HG02973 (cell line): ENCODE measurements around the gene CHRD.

Experiments used
- ATAC-seq: cut with Tn5 transposase; IDR thresholded peaks from one replicate; pipeline ENCODE4 v1.9.1; 2021; ENCODE audit warnings: moderate library complexity; ENCODE audit not compliant: unreplicated experiment

The CHRD gene

GRCh38 chr3:184381261-184382224, 1.7 kb downstream of the CHRD start:
- ATAC-seq: no peak

GRCh38 chr3:184382326-184383032, 2.6 kb downstream of the CHRD start:
- ATAC-seq: no peak

- no peak for ATAC-seq
Measured at GRCh38 chr3:184383033-184383740, 3.3 kb downstream of the CHRD start.

GRCh38 chr3:184384342-184384741, 4.5 kb downstream of the CHRD start:
- no peak for ATAC-seq

DNA sequence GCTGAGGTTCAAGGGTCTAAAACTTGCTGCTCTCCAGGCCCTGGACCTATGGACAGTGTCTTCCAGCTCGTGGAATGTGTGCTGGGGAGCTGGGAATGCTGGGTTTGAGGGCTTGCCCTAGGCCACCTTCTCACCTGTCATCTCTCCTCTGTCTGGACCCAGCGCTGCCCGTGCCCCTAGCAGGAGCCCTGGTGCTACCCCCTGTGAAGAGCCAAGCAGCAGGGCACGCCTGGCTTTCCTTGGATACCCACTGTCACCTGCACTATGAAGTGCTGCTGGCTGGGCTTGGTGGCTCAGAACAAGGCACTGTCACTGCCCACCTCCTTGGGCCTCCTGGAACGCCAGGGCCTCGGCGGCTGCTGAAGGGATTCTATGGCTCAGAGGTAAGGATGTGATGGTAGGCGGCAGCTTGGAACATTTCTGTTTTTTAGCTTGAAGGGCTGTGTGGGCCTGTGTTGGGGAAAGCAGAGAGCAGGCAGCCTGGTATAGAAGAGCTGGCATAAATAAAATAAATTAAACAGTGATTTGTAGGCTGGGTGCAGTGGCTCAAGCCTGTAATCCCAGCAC, 5.1 kb downstream of the CHRD start:
- no peak for ATAC-seq

DNA sequence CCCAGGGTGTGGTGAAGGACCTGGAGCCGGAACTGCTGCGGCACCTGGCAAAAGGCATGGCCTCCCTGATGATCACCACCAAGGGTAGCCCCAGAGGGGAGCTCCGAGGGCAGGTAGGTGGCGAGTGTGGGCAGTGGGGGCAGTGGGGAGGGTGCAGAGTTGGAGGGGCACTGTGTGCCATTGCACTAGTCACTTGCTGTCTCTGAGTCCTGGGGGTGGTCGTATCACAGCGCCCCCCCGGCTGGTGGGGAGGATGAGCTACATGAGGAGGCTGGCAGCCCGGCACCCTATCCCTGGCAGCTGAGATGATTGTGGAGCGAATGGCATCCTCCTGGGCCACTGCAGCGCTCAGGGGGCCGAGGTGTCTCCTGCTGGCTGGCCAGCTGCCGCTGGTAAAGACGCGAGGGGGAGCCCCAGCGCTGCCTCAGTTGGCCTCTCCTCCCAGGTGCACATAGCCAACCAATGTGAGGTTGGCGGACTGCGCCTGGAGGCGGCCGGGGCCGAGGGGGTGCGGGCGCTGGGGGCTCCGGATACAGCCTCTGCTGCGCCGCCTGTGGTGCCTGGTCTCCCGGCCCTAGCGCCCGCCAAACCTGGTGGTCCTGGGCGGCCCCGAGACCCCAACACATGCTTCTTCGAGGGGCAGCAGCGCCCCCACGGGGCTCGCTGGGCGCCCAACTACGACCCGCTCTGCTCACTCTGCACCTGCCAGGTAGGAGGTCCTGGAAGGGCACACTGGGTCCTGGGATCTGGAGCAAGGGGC, 6.4 kb downstream of the CHRD start:
- no peak for ATAC-seq

GRCh38 chr3:184387174-184387714, 7.4 kb downstream of the CHRD start:
- no peak for ATAC-seq

DNA sequence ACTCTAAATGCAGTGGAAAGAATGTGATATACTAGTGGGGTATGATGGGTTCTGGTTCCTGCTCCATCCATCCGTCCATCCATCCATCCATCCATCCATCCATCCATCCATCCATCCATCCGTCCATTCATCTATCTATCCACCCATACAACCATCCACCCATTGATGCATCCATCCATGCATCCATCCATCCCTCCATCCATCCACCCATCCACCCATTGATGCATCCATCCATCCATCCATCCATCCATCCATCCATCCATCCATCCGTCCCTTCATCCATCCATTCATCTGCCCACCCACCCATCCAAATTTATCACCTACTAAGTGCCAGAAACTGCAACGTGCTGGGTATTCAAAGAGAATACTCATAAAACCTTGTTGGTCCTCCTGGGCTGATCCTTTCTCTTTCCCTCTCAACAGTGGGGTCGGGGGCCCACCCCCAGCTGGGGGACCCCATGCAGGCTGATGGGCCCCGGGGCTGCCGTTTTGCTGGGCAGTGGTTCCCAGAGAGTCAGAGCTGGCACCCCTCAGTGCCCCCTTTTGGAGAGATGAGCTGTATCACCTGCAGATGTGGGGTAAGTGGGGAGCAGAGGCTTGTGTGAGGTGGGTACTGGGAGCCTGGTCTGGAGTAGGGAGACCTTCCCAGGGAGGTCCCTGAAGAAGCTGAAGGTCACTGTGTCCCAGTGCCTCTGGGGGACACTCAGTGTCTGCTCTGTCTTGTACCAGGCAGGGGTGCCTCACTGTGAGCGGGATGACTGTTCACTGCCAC, 8.5 kb downstream of the CHRD start:
- ATAC-seq: no peak

- ATAC-seq: no peak
Measured at GRCh38 chr3:184388936-184389230, 9.0 kb downstream of the CHRD start.

GRCh38 chr3:184389384-184389783, 9.5 kb downstream of the CHRD start:
- no peak for ATAC-seq

- no peak for ATAC-seq
Measured at GRCh38 chr3:184389935-184390528, 10.2 kb downstream of the CHRD start.

DNA sequence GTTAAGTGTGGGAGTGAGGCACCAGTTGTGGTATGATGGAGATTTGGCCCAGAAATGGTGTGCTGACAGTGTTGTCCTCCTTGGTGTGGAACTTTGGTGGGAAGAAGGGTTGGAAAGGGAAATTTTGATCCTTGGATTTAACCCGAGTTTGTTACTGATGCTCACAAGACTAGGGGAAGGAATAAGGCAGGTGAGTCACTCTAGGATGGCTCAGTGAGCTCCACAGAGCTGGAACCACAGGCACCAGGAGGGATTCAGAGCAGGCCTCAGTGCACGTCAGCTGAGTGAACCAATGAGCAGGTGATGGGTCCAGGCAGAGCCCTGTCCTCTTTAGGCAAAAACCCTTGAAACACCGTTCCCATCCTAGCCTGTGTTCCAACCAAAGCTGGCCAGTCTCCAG, 11.4 kb downstream of the CHRD start:
- no peak for ATAC-seq

GRCh38 chr3:184395320-184395660, 15.4 kb downstream of the CHRD start:
- ATAC-seq: no peak

DNA sequence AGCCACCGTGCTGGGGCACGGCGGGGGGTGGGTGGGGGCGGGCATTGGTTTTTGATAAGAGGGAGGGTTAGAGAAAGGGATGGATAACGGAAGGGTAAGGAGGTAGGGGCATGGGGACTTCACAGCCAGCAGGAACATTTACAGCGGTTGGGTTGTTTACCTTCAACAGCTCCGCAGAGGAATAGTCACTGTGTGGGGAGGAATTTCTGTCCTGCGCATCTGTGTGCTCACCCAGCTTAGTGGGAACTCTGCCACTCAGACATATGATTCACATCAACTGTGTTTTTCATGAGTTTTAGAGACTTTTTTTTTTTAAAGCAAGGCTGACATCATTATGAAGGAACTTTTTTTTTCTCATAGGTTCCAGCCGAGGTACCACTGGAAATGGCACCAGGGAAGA, 19.6 kb downstream of the CHRD start:
- ATAC-seq: no peak

GRCh38 chr3:184405075-184406030, 25.5 kb downstream of the CHRD start:
- ATAC-seq: no peak

- ATAC-seq: no peak
Measured at GRCh38 chr3:184409331-184409926, 29.6 kb downstream of the CHRD start.

GRCh38 chr3:184409946-184410500, 30.2 kb downstream of the CHRD start:
- ATAC-seq: no peak
